HEK293T (cell line): ENCODE results near the gene ZSCAN22.

ENCODE experiments used
- CTCF ChIA-PET: fragments of 350-600 bp; formaldehyde crosslinking; extraction: SDS; loops from one replicate; lab custom pipeline; 2021; ENCODE audit warnings: antibody characterized with exemption, inconsistent platforms; lab: Yijun Ruan, JAX
- POLR2A ChIA-PET: fragments of 350-600 bp; formaldehyde crosslinking; extraction: SDS; loops from one replicate; lab custom pipeline; 2020; ENCODE audit warnings: antibody characterized with exemption, inconsistent platforms; lab: Yijun Ruan, JAX
- DNase-seq: peaks from one replicate; pipeline ENCODE4 v3.0.0; 2012; ENCODE audit warnings: mixed read lengths; ENCODE audit errors: extremely low spot score
- ARNT ChIP-seq: fragments of 450-650 bp; IDR thresholded peaks from 2 replicates; pipeline ENCODE4 v1.6.1; 2017; ENCODE audit warnings: mild to moderate bottlenecking
- BHLHE40 ChIP-seq: fragments of 450-650 bp; IDR thresholded peaks from 2 replicates; pipeline ENCODE4 v1.6.1; 2016; ENCODE audit warnings: mild to moderate bottlenecking, moderate library complexity, borderline replicate concordance
- CTBP1 ChIP-seq: fragments of 450-650 bp; IDR thresholded peaks from 2 replicates; pipeline ENCODE4 v1.6.1; 2016; ENCODE audit warnings: borderline replicate concordance
- ELF4 ChIP-seq: fragments of 450-650 bp; IDR thresholded peaks from 2 replicates; pipeline ENCODE4 v1.6.1; 2017; ENCODE audit warnings: antibody characterized with exemption
- FOXA1 ChIP-seq: fragments of 450-650 bp; IDR thresholded peaks from 2 replicates; pipeline ENCODE4 v1.6.1; 2016; ENCODE audit warnings: mild to moderate bottlenecking
- FOXK2 ChIP-seq: fragments of 450-650 bp; IDR thresholded peaks from 2 replicates; pipeline ENCODE4 v1.6.1; 2016; ENCODE audit warnings: mild to moderate bottlenecking
- FOXM1 ChIP-seq: fragments of 450-650 bp; IDR thresholded peaks from 2 replicates; pipeline ENCODE4 v1.6.1; 2017; ENCODE audit warnings: mild to moderate bottlenecking, borderline replicate concordance
- HDGF ChIP-seq: fragments of 450-650 bp; IDR thresholded peaks from 2 replicates; pipeline ENCODE4 v1.6.1; 2017; ENCODE audit warnings: antibody characterized with exemption, borderline replicate concordance
- L3MBTL2 ChIP-seq: fragments of 450-650 bp; conservative IDR thresholded peaks from 2 replicates; pipeline ENCODE4 v1.6.1; 2016; ENCODE audit warnings: mild to moderate bottlenecking
- LEF1 ChIP-seq: fragments of 450-650 bp; IDR thresholded peaks from 2 replicates; pipeline ENCODE4 v1.6.1; 2017; ENCODE audit warnings: mild to moderate bottlenecking, borderline replicate concordance
- NFRKB ChIP-seq: fragments of 450-650 bp; IDR thresholded peaks from 2 replicates; pipeline ENCODE4 v1.6.1; 2016; ENCODE audit warnings: mild to moderate bottlenecking, moderate library complexity
- PKNOX1 ChIP-seq: fragments of 450-650 bp; IDR thresholded peaks from 2 replicates; pipeline ENCODE4 v1.6.1; 2016
- SP1 ChIP-seq: fragments of 450-650 bp; IDR thresholded peaks from 2 replicates; pipeline ENCODE4 v1.6.1; 2017
- SUZ12 ChIP-seq: fragments of 450-650 bp; IDR thresholded peaks from 2 replicates; pipeline ENCODE4 v1.6.1; 2016; ENCODE audit warnings: mild to moderate bottlenecking
- TARDBP ChIP-seq: fragments of 450-650 bp; IDR thresholded peaks from 2 replicates; pipeline ENCODE4 v1.6.1; 2016
- ZNF384 ChIP-seq: fragments of 450-650 bp; IDR thresholded peaks from 2 replicates; pipeline ENCODE4 v1.6.1; 2016

Gene ZSCAN22

GRCh38 chr19:58326914-58327726 is at the start of gene ZSCAN22:
ZSCAN22 (plus strand) TSS chr19:58326994; CDS start chr19:58334803, 7,809 bp downstream.
- ChIA-PET CTCF (no interaction called here), POLR2A (interaction anchor here (1.0 to 1.7 kb wide), 8 partner anchors 10 to 248 kb away, joined by 3 to 18 read pairs (median 4); partner anchors contain the start of genes ZBTB45 and ZNF497)
- peak; percentile 95 for DNase-seq
- TF ChIP-seq PKNOX1 (peak; percentile 85), SUZ12 (peak; percentile 80), L3MBTL2 (peak; percentile 42; the same call in 1 of the 2 replicates), SP1 (no peak), FOXK2 (no peak), ELF4 (peak; percentile 87), CTBP1 (peak; percentile 80)

GRCh38 chr19:58277197-58277596 is 49.6 kb upstream of the ZSCAN22 start:
- ChIA-PET CTCF (no interaction called here), POLR2A (no interaction called here)
- TF ChIP-seq LEF1 (no peak), HDGF (no peak), NFRKB (no peak), CTBP1 (no peak), ELF4 (no peak), ARNT (no peak), FOXK2 (no peak), L3MBTL2 (no peak), TARDBP (no peak)
- DNase-seq: no peak

GRCh38 chr19:58277748-58278540 is 48.9 kb upstream of the ZSCAN22 start:
- no peak for DNase-seq
- CTCF ChIA-PET: no interaction called here
- TF ChIP-seq PKNOX1 (no peak), NFRKB (no peak), ELF4 (no peak), CTBP1 (no peak), HDGF (no peak), TARDBP (no peak), FOXA1 (no peak), FOXM1 (no peak)
- POLR2A ChIA-PET: interaction anchor here (0.6 to 2.0 kb wide), 6 partner anchors 10 to 86 kb away, joined by 3 to 4 read pairs (median 3); partner anchors contain the start of gene ZNF497

GRCh38 chr19:58278541-58279041 is 48.2 kb upstream of the ZSCAN22 start, which contains the start of gene ZNF8:
ZNF8 (plus strand) TSS chr19:58278955; CDS start chr19:58279082, 127 bp downstream.
- CTCF ChIA-PET: no interaction called here
- peak; percentile 99 for DNase-seq
- POLR2A ChIA-PET: interaction anchor here (0.6 to 2.0 kb wide), 6 partner anchors 10 to 85 kb away, joined by 3 to 4 read pairs (median 3); partner anchors contain the start of gene ZNF497
- no peak for TF ChIP-seq ZNF384
- no peak for TF ChIP-seq TARDBP
- no peak for TF ChIP-seq FOXK2
- no peak for TF ChIP-seq CTBP1
- TF ChIP-seq BHLHE40: no peak
- no peak for TF ChIP-seq ARNT
- peak; percentile 68 for TF ChIP-seq PKNOX1
- peak; percentile 82 for TF ChIP-seq L3MBTL2
- no peak for TF ChIP-seq FOXA1
- no peak for TF ChIP-seq LEF1
- no peak for TF ChIP-seq FOXM1
- TF ChIP-seq HDGF: no peak
- TF ChIP-seq SP1: no peak
- TF ChIP-seq NFRKB: no peak

- POLR2A ChIA-PET: interaction anchor here (1.0 to 2.0 kb wide), 4 partner anchors 19 to 129 kb away, joined by 3 to 4 read pairs (median 3); partner anchors contain the start of genes ZNF497 and ZNF584
- CTCF ChIA-PET: no interaction called here
- DNase-seq: peak; percentile 66
- TF ChIP-seq NFRKB (no peak), PKNOX1 (no peak), FOXA1 (no peak), BHLHE40 (no peak), L3MBTL2 (peak; percentile 91)
Observed at GRCh38 chr19:58279042-58279924, 47.5 kb upstream of the ZSCAN22 start.
